Keratinocyte (primary cell): ENCODE data around the gene SEMA3C. TPM values are rescaled to one million over a fixed set of nuclear protein-coding genes. Genes with fewer than 3 reads are reported as not detected.

Source experiments
- DNase-seq: peaks from one replicate; pipeline ENCODE4 v3.0.0-alpha.2; 2011; ENCODE audit warnings: low read depth, missing footprints, low spot score
- FAIRE-seq: peaks from 2 replicates; lab custom pipeline; 2011; peaks lifted over from hg19 to GRCh38; lab: Jason Lieb, UNC
- H2AFZ ChIP-seq: 2 replicates; pipeline ENCODE4 v1.6.0; 2012; ENCODE audit warnings: low read length, control low read depth, inconsistent platforms; ENCODE audit not compliant: control insufficient read depth
- H3K27ac ChIP-seq: 2 replicates; pipeline ENCODE4 v1.5.1; 2011; ENCODE audit warnings: low read length; ENCODE audit not compliant: control insufficient read depth, insufficient read depth
- H3K27me3 ChIP-seq: 3 replicates; pipeline ENCODE4 v1.6.0; 2011; ENCODE audit warnings: low read length; ENCODE audit not compliant: control insufficient read depth, insufficient read depth; ENCODE audit errors: extremely low read depth
- H3K36me3 ChIP-seq, 2 experiments: 2 replicates in 1 of 2; 3 replicates in 1 of 2; pipeline ENCODE4 v1.5.1; 2011; ENCODE audit warnings: low read length in 2 of 2, mild to moderate bottlenecking in 1 of 2; ENCODE audit not compliant: control insufficient read depth in 2 of 2, insufficient read depth in 2 of 2; ENCODE audit errors: extremely low read depth in 1 of 2
- H3K4me1 ChIP-seq: 3 replicates; pipeline ENCODE4 v1.5.1; 2011; ENCODE audit warnings: low read length; ENCODE audit not compliant: control insufficient read depth, insufficient read depth; ENCODE audit errors: extremely low read depth
- H3K4me2 ChIP-seq: 3 replicates; pipeline ENCODE4 v1.6.0; 2011; ENCODE audit warnings: low read depth, low read length; ENCODE audit not compliant: control insufficient read depth, insufficient read depth; ENCODE audit errors: extremely low read depth
- H3K4me3 ChIP-seq, 3 experiments: fragments of 200-600 bp in 1 of 3; sonication (generic) in 1 of 3; 2 replicates in 2 of 3; 3 replicates in 1 of 3; pipeline ENCODE4 v1.5.1; 2011 to 2016; ENCODE audit warnings: low read length in 3 of 3, mild to moderate bottlenecking in 3 of 3, control low read depth in 2 of 3, inconsistent platforms in 1 of 3, low read depth in 1 of 3, mixed read lengths in 1 of 3, mixed run types in 1 of 3, moderate library complexity in 1 of 3; ENCODE audit not compliant: control insufficient read depth in 2 of 3, insufficient read depth in 2 of 3; ENCODE audit errors: extremely low read depth in 1 of 3
- H3K79me2 ChIP-seq: 2 replicates; pipeline ENCODE4 v1.6.0; 2012; ENCODE audit warnings: low read length; ENCODE audit not compliant: control insufficient read depth, insufficient read depth
- H3K9ac ChIP-seq: 3 replicates; pipeline ENCODE4 v1.6.0; 2011; ENCODE audit warnings: low read length; ENCODE audit not compliant: control insufficient read depth, insufficient read depth; ENCODE audit errors: extremely low read depth
- H3K9me1 ChIP-seq: 3 replicates; pipeline ENCODE4 v1.6.0; 2011; ENCODE audit warnings: low read length; ENCODE audit not compliant: control insufficient read depth, insufficient read depth; ENCODE audit errors: extremely low read depth
- H3K9me3 ChIP-seq: 2 replicates; pipeline ENCODE4 v1.5.1; 2012; ENCODE audit warnings: low read depth, low read length; ENCODE audit not compliant: control insufficient read depth
- H4K20me1 ChIP-seq: 3 replicates; pipeline ENCODE4 v1.6.0; 2011; ENCODE audit warnings: low read length; ENCODE audit not compliant: control insufficient read depth, insufficient read depth; ENCODE audit errors: extremely low read depth
- EZH2 ChIP-seq: IDR thresholded peaks from one replicate; pipeline ENCODE4 v1.6.1; 2012; ENCODE audit warnings: inconsistent platforms, mild to moderate bottlenecking, low read length, moderate library complexity
- dilution Hi-C: fragments of 300-500 bp; cut with MboI; formaldehyde crosslinking; loops from one replicate; pipeline ENCODE4 v1.7.0; 2020; ENCODE audit warnings: low sequenced_read_pairs; ENCODE audit not compliant: extremely low pct_ligation_motif_present
- polyA plus RNA-seq, 5 experiments: library from polyadenylated mRNA; depleted of rRNA in 3 of 5; stranded (reverse) in 3 of 5; stranded (forward) in 1 of 5; unstranded in 1 of 5; fragments of >200 nt; gene quantifications; 1 replicate in 1 of 5; 2 replicates in 3 of 5; 3 replicates in 1 of 5; pipeline versions ENCODE4 v1.2.1 to v1.2.3, GENCODE V29; 2011 to 2012; ENCODE audit warnings: missing spikeins in 2 of 5, low read depth in 1 of 5, low replicate concordance in 1 of 5
- TF ChIP-seq, protein P1 (sequence below), 3 experiments: IDR thresholded peaks in 1 of 3; conservative IDR thresholded peaks in 1 of 3; optimal IDR thresholded peaks in 1 of 3; 2 replicates in 2 of 3; 3 replicates in 1 of 3; pipeline versions ENCODE3 to v1.5.1; 2011; ENCODE audit warnings: low read length in 3 of 3, mild to moderate bottlenecking in 3 of 3, moderate library complexity in 2 of 3, control low read depth in 1 of 3, inconsistent platforms in 1 of 3; ENCODE audit not compliant: insufficient read depth in 2 of 3; ENCODE audit errors: extremely low read depth in 1 of 3

SEMA3C gene
- polyA plus RNA-seq, 1 donor (not counting 4 experiments of a cell fraction or from before 2014, with no cell fraction given): 142 TPM

DNA sequence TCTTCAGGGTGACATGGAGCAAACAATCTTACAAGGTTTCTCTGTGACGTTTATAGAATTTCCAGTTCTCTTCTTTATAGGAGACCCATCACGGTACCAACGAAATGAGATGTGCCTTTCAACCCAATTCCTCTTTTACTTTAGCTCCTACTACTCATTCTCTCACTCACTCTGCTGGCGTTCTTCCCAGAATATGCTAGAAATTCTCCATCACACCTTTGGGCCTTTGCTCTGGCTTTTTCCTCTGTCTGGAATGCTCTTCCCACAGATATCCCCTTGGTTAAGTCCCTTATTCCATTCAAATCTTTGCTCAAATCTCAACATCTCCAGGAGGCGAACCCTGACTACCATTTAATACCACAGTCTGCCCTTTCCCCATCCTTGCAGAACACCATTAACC, 39.0 kb downstream of the SEMA3C start:
- FAIRE-seq: no peak

GRCh38 chr7:80876894-80877414, 41.9 kb downstream of the SEMA3C start:
- TF ChIP-seq, protein P1, sequence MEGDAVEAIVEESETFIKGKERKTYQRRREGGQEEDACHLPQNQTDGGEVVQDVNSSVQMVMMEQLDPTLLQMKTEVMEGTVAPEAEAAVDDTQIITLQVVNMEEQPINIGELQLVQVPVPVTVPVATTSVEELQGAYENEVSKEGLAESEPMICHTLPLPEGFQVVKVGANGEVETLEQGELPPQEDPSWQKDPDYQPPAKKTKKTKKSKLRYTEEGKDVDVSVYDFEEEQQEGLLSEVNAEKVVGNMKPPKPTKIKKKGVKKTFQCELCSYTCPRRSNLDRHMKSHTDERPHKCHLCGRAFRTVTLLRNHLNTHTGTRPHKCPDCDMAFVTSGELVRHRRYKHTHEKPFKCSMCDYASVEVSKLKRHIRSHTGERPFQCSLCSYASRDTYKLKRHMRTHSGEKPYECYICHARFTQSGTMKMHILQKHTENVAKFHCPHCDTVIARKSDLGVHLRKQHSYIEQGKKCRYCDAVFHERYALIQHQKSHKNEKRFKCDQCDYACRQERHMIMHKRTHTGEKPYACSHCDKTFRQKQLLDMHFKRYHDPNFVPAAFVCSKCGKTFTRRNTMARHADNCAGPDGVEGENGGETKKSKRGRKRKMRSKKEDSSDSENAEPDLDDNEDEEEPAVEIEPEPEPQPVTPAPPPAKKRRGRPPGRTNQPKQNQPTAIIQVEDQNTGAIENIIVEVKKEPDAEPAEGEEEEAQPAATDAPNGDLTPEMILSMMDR (optimal IDR thresholded peaks at IDR 0.05 in 1 of 3, IDR thresholded peaks at IDR 0.05 in 1 of 3, conservative IDR thresholded peaks at IDR 0.05 in 1 of 3; ENCODE audit: extremely low read depth in 1 of 3, insufficient read depth in 2 of 3, low read length in 3 of 3): no peak
- TF ChIP-seq EZH2: no peak
- FAIRE-seq (peak; percentile 32), DNase-seq (no peak)
- H3K9ac ChIP-seq: no peak overlapping the region
- H4K20me1 ChIP-seq: no peaks in the 10 kb centered on the region
- no peaks in the 10 kb centered on the region for H3K27me3 ChIP-seq
- no peak overlapping the region for H3K4me2 ChIP-seq
- no peaks in the 10 kb centered on the region for H3K4me1 ChIP-seq
- H3K4me3 ChIP-seq: no peak overlapping the region
- H3K27ac ChIP-seq: no peak overlapping the region
- dilution Hi-C loops: no loop called here
- no peaks in the 10 kb centered on the region for H3K9me1 ChIP-seq
- H3K36me3 ChIP-seq: peaks cover 9 to 13% of the 10 kb centered on the region in 2 experiments
- H3K9me3 ChIP-seq: no peaks in the 10 kb centered on the region
- peaks cover 66% of the 10 kb centered on the region for H3K79me2 ChIP-seq
- no peak overlapping the region for H2AFZ ChIP-seq

More for the DNA sequence above, 39.0 kb downstream of the SEMA3C start:
- peaks cover 8 to 11% of the 10 kb centered on the region in 2 experiments for H3K36me3 ChIP-seq
- H3K9me3 ChIP-seq: no peaks in the 10 kb centered on the region
- H3K9ac ChIP-seq: no peak overlapping the region
- no peak overlapping the region for H3K4me2 ChIP-seq
- DNase-seq: no peak
- H3K27me3 ChIP-seq: no peaks in the 10 kb centered on the region
- no peaks in the 10 kb centered on the region for H4K20me1 ChIP-seq
- TF ChIP-seq, protein P1 (optimal IDR thresholded peaks at IDR 0.05 in 1 of 3, IDR thresholded peaks at IDR 0.05 in 1 of 3, conservative IDR thresholded peaks at IDR 0.05 in 1 of 3; ENCODE audit: extremely low read depth in 1 of 3, insufficient read depth in 2 of 3, low read length in 3 of 3): no peak
- TF ChIP-seq EZH2: no peak
- H3K27ac ChIP-seq: no peak overlapping the region
- H3K9me1 ChIP-seq: no peaks in the 10 kb centered on the region
- no peak overlapping the region for H2AFZ ChIP-seq
- peaks cover 23% of the 10 kb centered on the region for H3K4me1 ChIP-seq
- no peak overlapping the region for H3K4me3 ChIP-seq
- dilution Hi-C loops: no loop called here
- peaks cover 50% of the 10 kb centered on the region for H3K79me2 ChIP-seq
